AML-193 (cell line): ENCODE measurements around the gene ELFN1.
"Not testable (repeated sequence)": the region's sequence is repeated elsewhere in the genome, so short reads cannot be mapped to it uniquely, and the experiment has no call there.

ENCODE experiments used
- DNase-seq, 2 experiments: peaks; one replicate each; lab custom pipeline; 2025; lab: John Stamatoyannopoulos, UW

The ELFN1 gene

DNA sequence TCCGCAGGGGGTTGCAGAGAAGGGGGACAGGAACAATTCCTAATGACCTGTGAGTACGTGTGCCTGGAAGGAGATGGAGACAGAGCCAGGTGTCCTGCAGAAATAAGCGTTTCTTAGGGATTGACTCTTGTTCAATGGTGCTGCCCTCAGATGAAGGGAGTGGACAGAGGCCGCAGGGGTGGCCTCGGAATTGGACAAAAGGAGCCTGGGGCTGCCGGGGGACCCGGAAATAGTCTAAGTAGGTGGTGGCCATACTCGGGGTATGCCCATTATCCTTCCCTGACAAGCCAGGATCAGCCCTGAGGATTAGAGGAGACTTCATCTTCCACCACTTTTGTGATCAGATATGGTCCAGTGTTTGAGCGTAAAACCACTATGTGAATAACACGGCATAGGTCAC lies 39.2 kb downstream of the ELFN1 start:
- no peak for DNase-seq

DNA sequence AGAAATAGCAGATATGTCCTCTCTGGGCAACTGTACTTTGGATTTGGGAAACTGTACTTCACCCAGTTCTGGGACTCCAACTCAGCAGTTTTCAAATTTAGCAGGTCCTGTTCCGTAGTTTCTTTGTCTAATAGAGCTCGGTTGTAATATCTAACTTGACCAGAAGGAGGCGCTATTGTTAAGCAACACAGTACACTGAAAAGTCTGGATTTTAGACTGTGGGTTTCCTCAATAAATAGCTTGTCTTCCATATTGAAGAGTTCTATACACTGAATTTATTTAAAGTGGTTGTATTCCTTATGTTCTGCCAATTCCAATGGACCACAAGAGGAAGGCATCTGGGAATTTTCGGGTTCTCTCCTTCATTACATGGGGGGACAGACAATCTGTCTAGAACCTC lies 39.8 kb downstream of the ELFN1 start:
- no peak for DNase-seq

DNA sequence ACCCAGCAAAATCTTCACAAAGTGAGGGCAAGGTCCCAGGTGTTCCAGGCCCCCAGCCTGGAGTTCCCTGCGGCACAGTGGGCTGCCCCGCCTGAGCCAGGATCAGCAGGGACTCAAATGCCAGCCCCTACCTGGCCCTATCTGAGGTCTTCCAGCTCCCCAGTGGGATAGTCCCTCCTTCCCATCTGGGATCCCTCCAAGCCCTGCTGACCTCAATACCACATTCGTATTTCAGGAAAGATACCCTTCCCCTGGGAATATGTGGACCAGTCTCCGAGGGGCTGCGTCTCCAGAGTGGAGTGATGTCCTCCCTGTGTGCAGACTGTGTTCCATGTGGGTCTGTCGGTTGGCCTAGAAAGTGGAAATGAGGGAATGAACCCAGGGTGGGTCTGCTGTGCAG lies 40.9 kb downstream of the ELFN1 start:
- DNase-seq: no peak

DNA sequence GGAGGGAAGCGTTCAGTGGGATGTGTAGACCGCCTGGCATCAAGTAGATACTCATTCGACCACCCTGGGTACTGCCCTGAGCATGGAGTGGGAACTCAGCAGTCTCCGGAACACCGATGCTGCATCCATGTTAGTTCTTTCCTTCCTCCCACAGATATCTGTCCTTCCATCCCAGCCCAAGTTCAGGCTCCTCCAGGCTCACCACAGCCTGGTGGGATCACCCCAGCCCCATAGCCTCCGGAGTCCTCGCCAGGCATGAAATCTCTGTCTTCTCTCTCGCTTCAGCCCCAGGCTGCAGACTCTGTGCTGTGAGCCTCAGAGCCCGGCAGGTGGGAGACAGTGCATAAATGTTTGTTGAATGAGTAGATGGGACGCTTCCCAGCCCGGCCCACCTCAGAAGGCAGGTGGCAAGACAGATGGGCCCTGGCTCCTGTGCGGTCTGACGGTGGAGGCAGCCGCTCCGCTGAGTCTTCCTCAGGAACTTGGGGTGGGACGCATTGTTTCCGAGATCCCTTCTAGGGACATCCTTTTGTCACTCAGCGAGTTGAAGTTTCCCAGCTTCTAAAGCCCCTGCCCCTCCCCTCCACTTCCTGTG lies 42.9 kb downstream of the ELFN1 start:
- DNase-seq: no peak

DNA sequence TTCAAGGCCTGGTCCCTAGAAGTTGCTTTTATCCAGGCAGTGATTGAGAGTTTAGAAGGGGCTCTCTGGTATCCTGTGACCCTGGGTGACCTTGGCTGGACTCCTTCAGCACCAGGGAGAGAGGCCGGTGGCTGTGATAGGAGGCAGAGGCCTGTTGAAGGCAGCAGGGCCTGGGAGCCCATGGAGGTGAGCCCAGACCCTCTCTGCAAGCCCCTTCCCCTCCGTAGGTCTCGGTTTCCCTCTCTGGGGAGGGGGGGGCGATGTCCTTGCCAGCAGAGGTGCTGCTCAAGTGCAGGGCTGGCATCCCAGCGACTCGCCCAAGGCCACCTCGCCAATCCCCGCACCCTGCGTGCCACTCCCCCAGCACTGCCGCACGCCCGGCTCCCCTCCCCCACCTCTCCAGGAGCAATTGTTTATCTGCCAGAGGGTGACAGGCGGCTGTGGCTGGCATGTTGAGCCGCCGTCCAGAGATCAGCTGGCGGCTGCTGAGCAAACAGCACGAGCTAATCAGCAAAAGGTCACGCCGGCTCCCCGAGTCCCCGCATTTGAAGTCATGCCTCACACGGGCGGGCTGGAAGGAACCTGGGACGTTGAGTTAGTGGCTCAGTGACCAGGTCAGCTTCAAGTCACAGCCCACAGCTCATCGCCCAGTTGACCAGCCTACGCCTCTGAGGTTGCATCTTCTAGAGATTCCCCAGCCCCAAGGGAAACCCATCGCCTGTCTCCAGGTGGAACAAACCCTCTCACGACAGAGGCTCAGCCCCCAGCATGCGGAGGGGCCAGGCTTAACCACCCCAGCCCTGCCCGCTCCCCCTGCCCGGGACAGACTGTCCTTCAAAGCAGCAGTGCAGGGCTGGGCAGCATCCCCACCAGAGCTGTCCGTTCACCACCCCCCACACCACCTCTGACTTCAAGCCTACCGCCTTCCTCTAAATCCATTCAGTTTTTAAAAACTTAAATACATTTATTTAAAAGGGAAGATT lies 43.7 kb downstream of the ELFN1 start:
- no peak for DNase-seq

DNA sequence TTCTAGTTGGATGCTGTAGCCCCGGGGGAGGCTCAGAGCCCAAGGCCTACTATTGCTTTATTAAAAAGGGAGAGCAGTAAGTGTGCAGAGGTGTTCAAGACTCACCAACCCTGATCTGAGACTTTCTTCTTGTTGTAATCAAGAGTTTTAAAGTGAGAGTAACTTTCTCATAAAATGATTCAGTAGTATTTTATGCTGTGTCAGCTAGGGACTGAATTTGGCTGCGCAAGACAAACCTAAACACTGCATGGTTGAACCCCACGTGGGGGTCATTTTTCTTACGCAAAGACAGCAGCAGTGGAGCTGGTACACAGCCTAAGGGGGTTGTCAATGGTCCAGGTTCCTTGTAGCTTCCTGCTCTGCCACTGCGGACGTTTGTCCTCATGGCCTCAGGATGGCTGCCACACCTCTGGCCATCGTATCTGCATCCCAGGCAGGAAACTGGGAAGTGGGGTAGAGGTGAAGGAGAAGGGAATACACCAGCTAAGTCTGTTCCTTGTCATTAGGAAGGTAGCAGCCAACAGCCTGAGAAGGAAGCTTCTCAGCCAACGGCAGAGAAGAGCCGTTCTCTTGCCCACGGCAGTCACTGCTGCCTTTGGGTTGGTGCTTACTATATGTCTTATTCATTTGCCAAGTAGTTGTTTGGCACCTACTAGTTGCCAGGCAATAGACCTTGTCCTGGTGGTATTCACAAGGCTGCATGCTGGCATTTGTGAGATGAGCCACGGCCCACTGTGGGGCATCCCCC lies 44.7 kb downstream of the ELFN1 start:
- DNase-seq: no peak

DNA sequence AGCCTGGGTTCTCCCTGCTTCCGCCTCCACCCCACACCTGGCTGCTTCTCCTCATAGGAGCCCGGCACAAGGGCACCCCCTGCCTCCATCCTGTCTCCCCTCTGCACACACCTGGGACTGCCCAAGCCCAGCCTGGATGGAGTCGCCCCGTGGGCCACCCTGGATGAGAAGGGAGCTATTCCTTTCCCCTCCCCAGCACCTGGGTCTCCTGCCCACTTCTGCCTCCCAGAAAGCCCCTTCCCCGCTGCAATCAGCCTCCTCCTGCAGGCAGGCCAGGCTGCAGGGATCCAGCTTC lies 45.2 kb downstream of the ELFN1 start:
- DNase-seq: no peak

DNA sequence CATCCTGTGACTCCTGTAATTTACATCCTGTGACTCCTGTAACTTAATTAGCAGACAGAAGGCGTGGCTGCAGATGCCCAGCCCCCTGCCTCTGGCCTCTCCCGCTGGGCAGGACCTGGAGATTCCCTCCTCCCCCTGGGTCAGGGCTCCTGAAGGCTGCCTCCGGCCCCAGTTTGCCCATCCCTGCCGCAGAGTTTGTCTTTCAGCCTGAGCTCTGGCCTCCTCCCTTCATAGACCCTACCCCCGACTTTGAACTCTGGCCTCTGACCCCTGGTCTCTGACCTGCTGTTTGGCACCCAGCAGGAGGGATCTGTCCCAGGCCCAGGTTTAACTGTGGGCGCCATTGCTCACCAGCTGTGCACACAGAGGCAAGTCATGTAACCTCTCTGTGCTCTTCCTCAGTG lies 45.6 kb downstream of the ELFN1 start:
- no peak for DNase-seq

DNA sequence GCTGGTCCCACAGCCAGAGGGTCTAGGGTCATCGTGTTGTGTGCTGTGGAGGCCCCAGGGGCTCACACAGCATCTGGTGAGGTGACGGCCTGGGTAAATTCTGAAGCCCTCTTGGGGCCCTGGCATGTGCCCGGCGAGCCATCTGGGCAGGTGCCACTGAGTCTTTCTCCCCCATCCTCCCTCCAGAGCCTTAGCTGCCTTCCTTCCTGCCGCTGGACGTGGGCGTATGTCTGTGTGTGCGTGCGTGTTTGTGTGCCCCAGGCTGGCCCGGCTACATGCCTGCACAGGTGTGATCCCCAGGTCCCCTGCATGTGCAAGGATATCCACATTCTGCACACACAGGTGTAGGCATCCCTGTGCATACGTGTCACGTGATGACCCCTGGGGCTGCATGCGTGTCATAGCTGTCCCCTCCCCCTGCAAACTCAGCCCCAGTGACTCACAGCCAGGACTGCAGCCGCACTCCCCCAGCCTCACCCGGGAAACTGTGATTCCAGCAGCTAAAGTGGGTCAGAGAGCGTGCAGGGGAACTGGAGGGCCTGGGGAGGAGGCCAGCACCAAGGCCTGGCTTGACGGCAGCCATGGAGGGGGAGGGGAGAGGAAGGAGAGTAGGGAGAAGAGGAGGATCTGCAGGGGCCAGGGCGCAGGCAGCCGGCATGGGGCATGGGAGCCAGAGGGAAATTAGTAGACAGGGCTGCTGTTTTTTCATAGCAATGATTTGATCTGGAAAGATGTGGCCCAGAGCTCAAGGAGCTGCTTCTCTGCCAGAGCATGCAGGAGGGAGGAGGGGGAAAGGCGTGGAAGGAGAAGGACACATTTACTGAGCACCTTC lies 46.4 kb downstream of the ELFN1 start:
- DNase-seq: no peak

DNA sequence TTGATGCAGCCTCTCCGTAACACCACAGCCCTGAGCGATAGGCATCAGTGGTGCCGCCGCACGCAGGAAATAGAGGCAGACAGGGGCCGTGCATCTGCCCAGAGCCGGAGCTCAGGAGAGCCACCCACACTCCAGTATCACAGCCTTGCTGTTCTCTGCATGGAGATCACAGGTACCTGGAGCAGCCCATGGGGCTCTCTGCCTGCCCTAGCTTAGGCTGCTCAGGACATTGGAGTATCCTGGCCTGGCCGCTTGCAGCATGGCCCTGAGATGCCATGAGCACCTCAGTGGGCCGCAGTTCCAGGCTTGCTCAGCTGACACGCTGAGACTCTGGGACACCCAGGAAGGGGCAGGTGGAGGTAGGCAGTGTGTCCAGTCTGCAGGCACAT lies 47.0 kb downstream of the ELFN1 start:
- DNase-seq: no peak

DNA sequence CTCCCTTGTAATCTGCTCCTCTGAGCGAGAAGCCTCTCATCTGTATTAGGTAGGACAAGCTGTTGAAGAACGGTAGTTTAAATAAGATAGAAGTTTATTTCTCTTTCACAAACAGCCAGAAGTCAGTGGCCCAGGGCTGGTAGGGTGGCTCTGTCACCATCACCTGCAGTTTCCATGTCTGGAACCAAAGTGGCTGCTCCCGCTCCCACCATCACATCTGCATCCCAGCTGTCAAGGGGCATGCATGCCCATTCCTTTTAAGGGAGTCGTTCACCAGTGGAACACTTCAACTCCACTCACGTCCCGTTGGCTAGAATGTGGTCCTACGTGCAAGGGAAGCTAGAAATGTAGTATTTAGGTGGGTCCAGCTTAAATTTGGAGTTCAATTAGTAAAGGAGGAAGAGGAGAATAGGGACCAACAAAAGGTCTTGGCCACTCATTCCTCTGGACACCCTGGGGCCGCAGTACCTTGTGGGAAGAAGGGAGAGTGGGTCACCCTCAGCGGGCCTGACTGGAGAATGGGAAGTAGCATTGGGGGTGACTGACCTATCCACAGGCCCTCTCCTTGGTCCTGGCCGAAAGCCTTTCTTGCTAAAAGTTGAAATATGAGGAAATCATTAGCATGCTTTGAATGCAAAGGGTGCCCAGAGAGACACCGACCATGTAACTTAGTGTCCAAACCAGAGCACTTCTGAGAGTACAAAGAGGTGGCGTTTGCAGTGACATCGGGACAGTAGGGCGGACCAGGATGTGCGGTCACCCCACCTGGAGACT lies 48.0 kb downstream of the ELFN1 start:
- no peak for DNase-seq

DNA sequence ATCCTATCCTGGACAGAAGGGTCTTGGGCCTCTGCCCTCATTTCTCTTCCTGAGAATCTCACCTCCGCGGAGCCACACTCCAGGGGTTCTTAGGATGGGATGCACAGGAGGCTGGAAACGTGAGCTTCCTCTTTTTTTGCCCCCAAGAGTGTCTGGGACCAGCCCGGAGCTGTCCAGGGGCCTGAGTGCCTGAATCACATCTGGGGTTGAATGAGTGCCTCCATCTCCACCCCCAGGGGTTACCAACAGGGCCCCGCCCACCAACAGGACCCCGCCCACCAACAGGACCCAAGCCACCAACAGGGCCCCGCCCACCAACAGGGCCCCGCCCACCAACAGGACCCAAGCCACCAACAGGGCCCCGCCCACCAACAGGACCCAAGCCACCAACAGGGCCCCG lies 48.8 kb downstream of the ELFN1 start:
- DNase-seq: not testable (repeated sequence)

DNA sequence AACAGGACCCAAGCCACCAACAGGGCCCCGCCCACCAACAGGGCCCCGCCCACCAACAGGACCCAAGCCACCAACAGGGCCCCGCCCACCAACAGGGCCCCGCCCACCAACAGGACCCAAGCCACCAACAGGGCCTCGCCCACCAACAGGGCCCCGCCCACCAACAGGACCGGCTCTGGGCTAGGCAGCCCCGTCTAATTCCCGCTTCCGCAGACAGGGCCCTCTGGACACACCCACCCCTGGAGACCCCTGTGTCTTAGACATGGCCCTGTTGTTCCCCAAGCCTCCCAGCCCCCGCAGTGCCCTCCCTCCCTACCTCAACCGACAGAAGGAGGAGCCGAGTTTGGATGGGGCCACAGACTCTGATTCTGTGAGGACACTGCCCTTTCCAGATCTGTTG lies 49.2 kb downstream of the ELFN1 start:
- not testable (repeated sequence) for DNase-seq

DNA sequence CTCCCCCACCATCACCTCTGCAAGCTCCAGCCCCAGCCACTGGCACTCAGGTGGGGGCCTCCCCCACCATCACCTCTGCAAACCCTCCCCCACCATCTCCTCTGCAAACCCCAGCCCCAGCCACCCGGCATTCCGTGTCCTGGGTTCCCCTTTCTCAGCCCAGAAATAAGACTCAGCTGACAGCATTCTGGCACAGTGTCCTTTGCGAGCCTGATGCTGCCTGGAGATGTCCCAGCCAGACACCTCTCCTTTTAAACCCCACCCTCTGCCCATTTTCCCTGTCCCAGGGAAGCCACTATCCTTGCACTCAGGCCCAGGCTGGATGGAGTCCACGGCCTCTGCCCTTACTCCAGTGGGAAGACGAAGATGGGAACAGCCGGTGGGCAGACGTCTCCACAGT lies 49.8 kb downstream of the ELFN1 start:
- no peak for DNase-seq

DNA sequence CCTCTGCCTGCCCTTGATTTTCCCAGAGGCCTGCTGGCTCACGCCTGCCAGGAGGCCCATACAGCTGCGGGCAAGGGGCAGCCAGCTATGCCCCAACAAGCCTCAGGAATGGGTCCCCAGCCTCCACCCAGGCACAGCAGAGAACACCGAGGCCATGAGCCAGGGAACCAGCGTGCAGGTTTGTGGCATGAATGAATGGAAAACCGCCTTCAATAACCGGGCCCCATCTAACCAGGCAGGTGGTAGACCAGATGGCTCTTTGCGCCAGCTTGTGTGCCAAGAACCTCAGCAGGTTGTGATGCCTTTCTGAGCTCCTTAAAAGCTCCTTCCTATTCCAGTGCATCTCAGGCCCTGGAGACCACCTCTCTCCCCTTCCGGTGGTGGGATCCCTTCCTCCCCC lies 50.2 kb downstream of the ELFN1 start:
- DNase-seq: no peak

DNA sequence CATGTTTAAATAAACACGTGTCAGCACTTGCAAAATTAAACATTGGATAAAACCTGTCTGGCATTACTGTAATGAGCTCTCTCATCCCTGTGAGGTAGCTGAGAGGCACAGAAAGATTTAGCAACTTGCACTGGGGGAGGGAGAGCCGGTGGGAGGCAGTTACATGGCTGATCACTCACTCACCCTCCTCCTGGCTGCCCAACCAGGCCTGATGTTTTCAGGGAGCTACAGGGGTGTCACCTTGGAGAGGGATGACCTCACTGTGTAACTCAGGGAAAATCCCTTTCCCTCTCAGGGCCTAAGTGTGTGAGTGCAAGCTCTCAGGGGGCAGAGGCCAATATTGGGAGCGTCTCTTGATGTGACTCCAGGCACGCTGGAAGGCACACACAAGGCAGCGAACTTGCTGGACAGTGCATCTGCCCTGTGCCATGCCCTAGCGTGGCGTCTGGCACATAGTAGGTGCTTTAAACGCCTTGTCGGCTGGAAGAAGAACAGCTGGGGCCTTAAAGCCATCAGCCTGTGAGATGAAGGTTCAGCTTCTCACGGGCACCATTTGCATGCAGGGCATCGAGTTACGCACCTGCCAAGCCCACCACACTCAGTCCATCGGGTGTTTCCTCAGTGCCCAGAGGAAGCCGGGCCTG lies 51.1 kb downstream of the ELFN1 start:
- DNase-seq: no peak

DNA sequence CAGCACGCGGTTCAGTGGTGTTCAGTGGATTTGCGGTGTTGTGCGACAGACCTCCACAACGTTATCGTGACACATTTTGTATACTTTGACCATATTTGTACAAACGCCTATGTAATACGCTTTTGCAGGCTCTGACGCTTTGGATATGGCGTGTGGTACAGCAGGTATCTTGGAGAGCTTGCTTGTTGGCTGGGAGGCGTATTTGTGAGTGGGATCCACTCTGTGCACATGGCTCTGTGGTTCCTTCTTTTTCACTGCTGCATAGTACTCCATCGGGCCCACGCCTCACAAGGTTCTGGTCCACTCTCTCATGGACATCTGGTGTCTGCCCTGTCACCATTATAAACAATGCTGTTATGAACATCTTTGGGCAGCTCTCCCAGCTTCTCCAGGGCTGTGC lies 53.2 kb downstream of the ELFN1 start:
- DNase-seq: no peak

DNA sequence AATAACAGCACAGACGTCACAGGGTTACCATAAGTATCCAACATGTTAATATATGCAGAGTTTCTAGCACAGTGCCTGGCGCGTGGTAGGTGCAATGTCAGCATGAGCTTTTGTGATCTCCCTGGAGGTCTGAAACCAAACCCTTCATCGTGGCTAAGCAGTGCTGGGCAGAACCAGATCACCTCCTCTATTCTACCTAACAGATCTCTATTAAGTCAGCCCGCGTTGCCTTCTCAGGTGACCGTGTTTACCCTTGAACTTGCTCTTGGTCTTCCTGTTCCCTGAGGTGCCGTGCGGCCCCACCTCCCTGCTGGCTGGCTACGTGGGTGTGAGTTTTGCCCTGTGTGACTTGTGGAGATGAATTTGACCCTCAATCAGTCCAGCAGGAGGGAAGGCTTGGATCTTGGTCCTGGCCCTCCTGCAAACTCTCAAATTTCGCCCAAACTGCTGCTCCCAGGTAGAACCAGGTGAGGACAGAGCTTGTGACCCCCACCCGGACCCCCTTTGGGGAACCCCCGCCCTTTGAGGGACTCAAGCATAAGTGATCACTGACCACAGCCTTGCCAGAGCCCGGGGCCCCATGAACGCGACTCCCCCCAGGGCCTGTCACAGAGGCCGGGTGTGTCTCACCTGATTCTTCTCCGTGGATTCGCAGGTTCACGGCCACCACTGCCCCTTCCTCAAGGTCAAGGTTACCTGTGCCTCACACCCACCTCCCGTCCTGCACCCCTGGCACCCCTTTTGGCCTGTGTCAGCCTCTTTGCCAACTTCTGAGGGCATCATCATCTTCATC lies 54.2 kb downstream of the ELFN1 start:
- DNase-seq: no peak

DNA sequence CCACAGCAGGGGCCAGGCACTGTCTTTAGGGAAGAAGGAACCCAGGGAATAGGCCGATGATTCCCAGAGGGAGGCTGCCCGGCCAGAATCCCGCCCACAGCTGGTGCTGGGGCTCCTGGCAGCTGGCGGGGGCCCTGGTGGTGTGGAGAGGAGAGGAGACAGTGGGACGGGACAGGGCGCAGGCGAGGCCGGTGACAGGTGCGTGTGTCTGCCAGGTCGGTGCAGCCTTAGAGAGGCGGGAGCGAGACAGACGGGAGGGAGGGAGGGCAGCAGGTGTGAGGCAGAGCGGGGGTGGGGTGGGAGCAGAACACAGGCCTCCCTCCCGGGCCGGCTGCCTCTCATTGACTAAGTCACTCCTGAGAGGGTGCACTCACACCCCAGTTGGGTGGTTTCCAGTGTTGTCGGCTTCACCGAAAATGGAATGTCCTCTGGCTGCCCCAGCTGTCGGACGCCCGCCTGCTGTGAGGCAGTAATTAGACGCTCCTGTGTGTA lies 55.2 kb downstream of the ELFN1 start:
- no peak for DNase-seq
